Fibroblast of lung (primary cell): ENCODE measurements around the gene C10orf88. TPM values are rescaled to one million over a fixed set of nuclear protein-coding genes. Genes with fewer than 3 reads are reported as not detected.

Source experiments
- DNase-seq, 2 donors: peaks; one replicate each; pipeline versions ENCODE4 v3.0.0 to v3.0.0-alpha.2; 2010; ENCODE audit warnings: low read depth in 2 of 2
- H2AFZ ChIP-seq: 2 replicates; pipeline ENCODE4 v1.5.1; 2012; ENCODE audit warnings: low read length, control low read depth, inconsistent platforms
- H3K27ac ChIP-seq: 2 replicates; pipeline ENCODE4 v1.5.1; 2011; ENCODE audit warnings: low read length, control low read depth; ENCODE audit not compliant: insufficient read depth
- H3K27me3 ChIP-seq: 2 replicates; pipeline ENCODE4 v1.5.1; 2011; ENCODE audit warnings: mild to moderate bottlenecking, low read length; ENCODE audit not compliant: control insufficient read depth, insufficient read depth
- H3K36me3 ChIP-seq: 2 replicates; pipeline ENCODE4 v1.5.1; 2011; ENCODE audit warnings: low read length; ENCODE audit not compliant: control insufficient read depth, insufficient read depth
- H3K4me1 ChIP-seq: 2 replicates; pipeline ENCODE4 v1.5.1; 2011; ENCODE audit warnings: low read length; ENCODE audit not compliant: control insufficient read depth, insufficient read depth; ENCODE audit errors: extremely low read depth
- H3K4me2 ChIP-seq: 2 replicates; pipeline ENCODE4 v1.5.1; 2011; ENCODE audit warnings: low read length, control low read depth; ENCODE audit not compliant: insufficient read depth; ENCODE audit errors: extremely low read depth
- H3K4me3 ChIP-seq, 4 experiments: fragments of 200-600 bp in 1 of 4; sonication (generic) in 1 of 4; replicated peaks in 1 of 4; 2 replicates each; pipeline ENCODE4 v1.5.1; 2011 to 2016; ENCODE audit warnings: low read length in 4 of 4, low read depth in 3 of 4, mild to moderate bottlenecking in 3 of 4, control low read depth in 2 of 4, inconsistent platforms in 1 of 4, mixed read lengths in 1 of 4; ENCODE audit not compliant: insufficient read depth in 1 of 4; ENCODE audit errors: control extremely low read depth in 1 of 4
- H3K79me2 ChIP-seq: 2 replicates; pipeline ENCODE4 v1.5.1; 2012; ENCODE audit warnings: mild to moderate bottlenecking, low read length, inconsistent platforms; ENCODE audit not compliant: control insufficient read depth, insufficient read depth
- H3K9ac ChIP-seq: 2 replicates; pipeline ENCODE4 v1.5.1; 2011; ENCODE audit warnings: mild to moderate bottlenecking, low read length, control low read depth; ENCODE audit not compliant: insufficient read depth
- H3K9me3 ChIP-seq: 2 replicates; pipeline ENCODE4 v1.5.1; 2012; ENCODE audit warnings: low read depth, low read length; ENCODE audit not compliant: control insufficient read depth, insufficient read depth
- H4K20me1 ChIP-seq: 2 replicates; pipeline ENCODE4 v1.5.1; 2011; ENCODE audit warnings: low read length; ENCODE audit not compliant: control insufficient read depth, insufficient read depth; ENCODE audit errors: extremely low read depth
- CTCF ChIP-seq, 2 donors: IDR thresholded peaks in 1 of 2; conservative IDR thresholded peaks in 1 of 2; 1 replicate in 1 of 2; 2 replicates in 1 of 2; pipeline ENCODE4 v1.5.1; 2011 to 2012; ENCODE audit warnings: low read length in 2 of 2, control low read depth in 1 of 2, inconsistent platforms in 1 of 2, low read depth in 1 of 2, mild to moderate bottlenecking in 1 of 2
- EZH2 ChIP-seq: IDR thresholded peaks from 2 replicates; pipeline ENCODE4 v1.5.1; 2012; ENCODE audit warnings: low read length, control low read depth, mild to moderate bottlenecking; ENCODE audit errors: missing control alignments
- polyA plus RNA-seq, 2 donors: library from polyadenylated mRNA; depleted of rRNA in 1 of 2; stranded (reverse) in 1 of 2; unstranded in 1 of 2; fragments of >200 nt; gene quantifications; 2 replicates each; pipeline ENCODE4 v1.2.1, GENCODE V29; 2011 to 2012; ENCODE audit warnings: missing spikeins in 1 of 2
- total RNA-seq: library from RNA; depleted of rRNA; stranded (reverse); fragments of >200 nt; gene quantifications from 2 replicates; pipeline ENCODE4 v1.2.1, GENCODE V29; 2014

Gene C10orf88
- total and polyA plus RNA-seq, 2 donors (not counting 1 experiment from before 2014, with no cell fraction given): 9.2 to 25.1 TPM

- Histone ChIP-seq H3K4me3 (no peak overlapping the region), H3K79me2 (no peaks in the 10 kb centered on the region), H3K4me1 (no peaks in the 10 kb centered on the region), H2AFZ (no peak overlapping the region), H3K27me3 (no peaks in the 10 kb centered on the region), H3K36me3 (no peaks in the 10 kb centered on the region), H3K27ac (no peak overlapping the region), H4K20me1 (no peaks in the 10 kb centered on the region), H3K9ac (no peak overlapping the region), H3K9me3 (no peaks in the 10 kb centered on the region), H3K4me2 (no peak overlapping the region)
- peak in 1 of 2 donors; percentile 11 for DNase-seq
- TF ChIP-seq CTCF (conservative IDR thresholded peaks at IDR 0.05 in 1 of 2, IDR thresholded peaks at IDR 0.05 in 1 of 2; ENCODE audit: low read depth in 1 of 2, low read length in 2 of 2): no peak
- no peak for TF ChIP-seq EZH2
These were observed 20.0 kb upstream of the C10orf88 start for GRCh38 chr10:122974023-122974422.

- no peak overlapping the region for H3K4me2 ChIP-seq
- H3K9me3 ChIP-seq: no peaks in the 10 kb centered on the region
- H3K79me2 ChIP-seq: no peaks in the 10 kb centered on the region
- H3K4me1 ChIP-seq: no peaks in the 10 kb centered on the region
- no peak for DNase-seq
- H3K4me3 ChIP-seq: no peak overlapping the region
- H3K36me3 ChIP-seq: no peaks in the 10 kb centered on the region
- no peaks in the 10 kb centered on the region for H4K20me1 ChIP-seq
- H3K27me3 ChIP-seq: no peaks in the 10 kb centered on the region
- H3K27ac ChIP-seq: no peak overlapping the region
- no peak overlapping the region for H3K9ac ChIP-seq
- no peak overlapping the region for H2AFZ ChIP-seq
- TF ChIP-seq CTCF (conservative IDR thresholded peaks at IDR 0.05 in 1 of 2, IDR thresholded peaks at IDR 0.05 in 1 of 2; ENCODE audit: low read depth in 1 of 2, low read length in 2 of 2) (no peak), EZH2 (no peak)
These were observed 14.7 kb upstream of the C10orf88 start for GRCh38 chr10:122968698-122969097.

- no peak overlapping the region for H3K27ac ChIP-seq
- no peaks in the 10 kb centered on the region for H4K20me1 ChIP-seq
- H3K36me3 ChIP-seq: no peaks in the 10 kb centered on the region
- H3K27me3 ChIP-seq: no peaks in the 10 kb centered on the region
- no peak overlapping the region for H2AFZ ChIP-seq
- no peak overlapping the region for H3K4me3 ChIP-seq
- H3K4me1 ChIP-seq: no peaks in the 10 kb centered on the region
- TF ChIP-seq CTCF (conservative IDR thresholded peaks at IDR 0.05 in 1 of 2, IDR thresholded peaks at IDR 0.05 in 1 of 2; ENCODE audit: low read depth in 1 of 2, low read length in 2 of 2): no peak
- no peak for TF ChIP-seq EZH2
- H3K79me2 ChIP-seq: no peaks in the 10 kb centered on the region
- H3K4me2 ChIP-seq: no peak overlapping the region
- no peak for DNase-seq
- H3K9ac ChIP-seq: no peak overlapping the region
- H3K9me3 ChIP-seq: no peaks in the 10 kb centered on the region
These were observed 12.9 kb upstream of the C10orf88 start for GRCh38 chr10:122966879-122967278.
